ENCODE results near the gene ABHD6. TPM values are rescaled to one million over a fixed set of nuclear protein-coding genes. Genes with fewer than 3 reads are reported as not detected.

The ABHD6 gene
- total and polyA plus RNA-seq, 2 donors (not counting 3 experiments of a cell fraction or from before 2014, with no cell fraction given): 5.8 to 7.5 TPM

DNA sequence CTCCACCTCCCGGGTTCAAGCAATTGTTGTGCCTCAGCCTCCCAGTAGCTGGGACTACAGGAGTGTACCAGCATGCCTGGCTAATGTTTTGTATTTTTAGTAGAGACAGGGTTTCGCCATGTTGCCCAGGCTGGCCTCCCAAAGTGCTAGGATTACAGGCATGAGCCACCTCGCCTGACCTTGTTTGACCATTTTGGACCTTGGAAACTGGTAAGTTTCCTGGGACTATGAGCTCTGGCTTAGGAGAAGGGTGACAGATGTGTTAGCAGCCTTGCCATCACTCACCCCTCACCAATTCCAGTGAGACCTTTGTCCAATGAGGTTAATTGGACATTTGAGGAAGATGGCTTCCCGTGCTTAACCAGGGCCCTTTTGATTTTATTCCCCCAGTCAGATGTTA lies 46.7 kb upstream of the ABHD6 start:
- Histone ChIP-seq H3K9ac (replicated peaks; ENCODE audit: extremely low read depth, insufficient read depth, low read length) (no peak overlapping the region), H2AFZ (ENCODE audit: low read depth, low read length) (no peak overlapping the region), H3K4me1 (ENCODE audit: control insufficient read depth, extremely low read depth, insufficient read depth, low read length) (no peaks in the 10 kb centered on the region), H4K20me1 (replicated peaks; ENCODE audit: control insufficient read depth, extremely low read depth, insufficient read depth, low read length) (no peaks in the 10 kb centered on the region), H3K36me3 (ENCODE audit: control insufficient read depth in 2 of 2, extremely low read depth in 1 of 2, insufficient read depth in 2 of 2, low read length in 2 of 2) (no peaks in the 10 kb centered on the region), H3K9me3 (replicated peaks; ENCODE audit: control insufficient read depth, insufficient read depth, low read length) (no peaks in the 10 kb centered on the region), H3K4me3 (replicated peaks in 1 of 3; ENCODE audit: insufficient read depth in 1 of 3, low read depth in 1 of 3, low read length in 3 of 3) (no peak overlapping the region), H3K27ac (ENCODE audit: insufficient read depth, low read depth, low read length) (no peak overlapping the region), H3K9me1 (replicated peaks; ENCODE audit: control insufficient read depth, extremely low read depth, insufficient read depth, low read length) (no peaks in the 10 kb centered on the region), H3K79me2 (ENCODE audit: control insufficient read depth, insufficient read depth, low read length) (no peaks in the 10 kb centered on the region), H3K27me3 (ENCODE audit: control insufficient read depth in 2 of 2, insufficient read depth in 2 of 2, low read length in 2 of 2) (no peaks in the 10 kb centered on the region), H3K4me2 (ENCODE audit: insufficient read depth, low read length) (no peak overlapping the region)
- DNase-seq (ENCODE audit: low read depth, low spot score) (no peak), FAIRE-seq (no peak)
- dilution Hi-C loops (cut with MboI; ENCODE audit: extremely low pct_ligation_motif_present, low sequenced_read_pairs): loop anchor here (10.0 kb wide), 1 partner anchor 114 kb away; the partner anchor contains the start of genes HTD2 and RPP14
- CTCF ChIA-PET: interaction anchor here (1.0 to 10.8 kb wide), 5 partner anchors 12 to 116 kb away, joined by 4 to 369 read pairs (median 93); partner anchors contain the start of genes HTD2 and RPP14
- POLR2A ChIA-PET: interaction anchor here (0.6 kb wide), 1 partner anchor 107 kb away, joined by 5 read pairs; no protein-coding TSS in a partner anchor
- no peak for TF ChIP-seq GATA2 (IDR thresholded peaks at IDR 0.05; ENCODE audit: insufficient read depth, insufficient read length, low read depth, low read length)
- no peak for TF ChIP-seq MAX (IDR thresholded peaks at IDR 0.05; ENCODE audit: insufficient read depth, insufficient read length)
- no peak for TF ChIP-seq EZH2 (IDR thresholded peaks at IDR 0.05; ENCODE audit: borderline replicate concordance, low read depth, low read length, severe bottlenecking)
- TF ChIP-seq POLR2AphosphoS5 (IDR thresholded peaks at IDR 0.05; ENCODE audit: insufficient read depth, low read depth, low read length): no peak
- no peak for TF ChIP-seq POLR2A (IDR thresholded peaks at IDR 0.05; ENCODE audit: low read depth, low read length)
- TF ChIP-seq FOS (IDR thresholded peaks at IDR 0.05; ENCODE audit: borderline replicate concordance, insufficient read depth, low read length): no peak
- no peak for TF ChIP-seq MYC (IDR thresholded peaks at IDR 0.05; ENCODE audit: low read depth, low read length)
- TF ChIP-seq, protein P1, sequence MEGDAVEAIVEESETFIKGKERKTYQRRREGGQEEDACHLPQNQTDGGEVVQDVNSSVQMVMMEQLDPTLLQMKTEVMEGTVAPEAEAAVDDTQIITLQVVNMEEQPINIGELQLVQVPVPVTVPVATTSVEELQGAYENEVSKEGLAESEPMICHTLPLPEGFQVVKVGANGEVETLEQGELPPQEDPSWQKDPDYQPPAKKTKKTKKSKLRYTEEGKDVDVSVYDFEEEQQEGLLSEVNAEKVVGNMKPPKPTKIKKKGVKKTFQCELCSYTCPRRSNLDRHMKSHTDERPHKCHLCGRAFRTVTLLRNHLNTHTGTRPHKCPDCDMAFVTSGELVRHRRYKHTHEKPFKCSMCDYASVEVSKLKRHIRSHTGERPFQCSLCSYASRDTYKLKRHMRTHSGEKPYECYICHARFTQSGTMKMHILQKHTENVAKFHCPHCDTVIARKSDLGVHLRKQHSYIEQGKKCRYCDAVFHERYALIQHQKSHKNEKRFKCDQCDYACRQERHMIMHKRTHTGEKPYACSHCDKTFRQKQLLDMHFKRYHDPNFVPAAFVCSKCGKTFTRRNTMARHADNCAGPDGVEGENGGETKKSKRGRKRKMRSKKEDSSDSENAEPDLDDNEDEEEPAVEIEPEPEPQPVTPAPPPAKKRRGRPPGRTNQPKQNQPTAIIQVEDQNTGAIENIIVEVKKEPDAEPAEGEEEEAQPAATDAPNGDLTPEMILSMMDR (IDR thresholded peaks at IDR 0.05; ENCODE audit: extremely low read depth in 1 of 2, insufficient read depth in 1 of 2, low read depth in 1 of 2, low read length in 2 of 2): no peak
- TF ChIP-seq JUN (IDR thresholded peaks at IDR 0.05; ENCODE audit: borderline replicate concordance, insufficient read depth, insufficient read length, low read depth): no peak
- intact Hi-C loops (cut with micrococcal nuclease): no loop called here
- no TSS peak for BruUV-seq (replicated peaks)
